Muscle of arm (tissue), 14 donors: ENCODE data around the gene FAM228B. TPM values are rescaled to one million over a fixed set of nuclear protein-coding genes. Genes with fewer than 3 reads are reported as not detected.
"Not testable (repeated sequence)": the region's sequence is repeated elsewhere in the genome, so short reads cannot be mapped to it uniquely, and the experiment has no call there.

Source experiments
- DNase-seq: peaks from one replicate; pipeline ENCODE4 v3.0.0-alpha.2; 2013
- long read RNA-seq, 11 donors: transcript quantifications; one replicate each; lab custom pipeline, GENCODE V29; 2026
- polyA plus RNA-seq, 12 donors: library from polyadenylated mRNA; unstranded; fragments of 120-200 nt; gene quantifications; one replicate each; pipeline ENCODE4 v1.2.1, GENCODE V29; 2013; ENCODE audit not compliant: insufficient read length in 12 of 12

FAM228B gene
- polyA plus RNA-seq, result 10 to 100 TPM in 10 of 12 donors, not detected in 2; 14.6 to 25.5 (median 19.2) TPM
- long read RNA-seq, donor 1, result 0 reads
- long read RNA-seq, donor 2, result 0 reads
- long read RNA-seq, donor 3, result 0 reads
- long read RNA-seq, donor 4, result 0 reads
- long read RNA-seq, donor 5, partial matches to known transcripts, result 0 of 2 reads
- long read RNA-seq, donor 5, other reads (novel, unspliced or antisense), result 0 of 2 reads
- long read RNA-seq, donor 6, partial matches to known transcripts, result 5 of 5 reads
- long read RNA-seq, donor 6, other reads (novel, unspliced or antisense), result 0 of 5 reads
- long read RNA-seq, donor 7, partial matches to known transcripts, result 8 of 8 reads
- long read RNA-seq, donor 7, other reads (novel, unspliced or antisense), result 0 of 8 reads
- long read RNA-seq, donor 8, partial matches to known transcripts, result 13 of 28 reads
- long read RNA-seq, donor 8, other reads (novel, unspliced or antisense), result 15 of 28 reads
- long read RNA-seq, donor 9, result 0 reads
- long read RNA-seq, donor 10, partial matches to known transcripts, result 6 of 13 reads
- long read RNA-seq, donor 10, other reads (novel, unspliced or antisense), result 7 of 13 reads
- long read RNA-seq, donor 11, result 0 reads

GRCh38 chr2:24123195-24123921, at the start of gene FAM228B, which contains the start of gene PFN4:
Gene FAM228B (plus strand): TSS chr2:24123469. CDS start chr2:24124362, 893 bp downstream.
Gene PFN4 (minus strand): TSS chr2:24123334. CDS start chr2:24122535, 799 bp downstream.
- peak; percentile 75 for DNase-seq

GRCh38 chr2:24073816-24074215, 49.5 kb upstream of the FAM228B start:
- no peak for DNase-seq

DNA sequence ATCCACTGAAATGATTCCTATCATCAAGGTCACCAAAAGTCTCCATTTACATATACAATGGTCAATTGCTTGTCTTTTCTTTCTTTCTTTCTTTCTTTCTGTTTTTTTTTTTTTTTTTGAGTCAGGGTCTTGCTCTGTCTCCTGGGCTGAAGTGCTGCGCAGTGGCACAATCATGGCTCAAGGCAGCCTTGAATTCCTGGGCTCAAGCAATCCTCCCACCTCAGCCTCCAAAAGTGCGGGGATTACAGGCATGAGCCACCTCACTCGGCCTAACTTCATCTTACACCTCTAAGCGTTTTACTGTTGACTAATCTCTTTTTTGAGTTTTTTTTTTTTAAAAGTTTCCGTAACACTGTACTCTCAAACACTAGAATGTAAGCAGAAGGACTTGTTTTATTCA, 48.0 kb upstream of the FAM228B start:
- no peak for DNase-seq

DNA sequence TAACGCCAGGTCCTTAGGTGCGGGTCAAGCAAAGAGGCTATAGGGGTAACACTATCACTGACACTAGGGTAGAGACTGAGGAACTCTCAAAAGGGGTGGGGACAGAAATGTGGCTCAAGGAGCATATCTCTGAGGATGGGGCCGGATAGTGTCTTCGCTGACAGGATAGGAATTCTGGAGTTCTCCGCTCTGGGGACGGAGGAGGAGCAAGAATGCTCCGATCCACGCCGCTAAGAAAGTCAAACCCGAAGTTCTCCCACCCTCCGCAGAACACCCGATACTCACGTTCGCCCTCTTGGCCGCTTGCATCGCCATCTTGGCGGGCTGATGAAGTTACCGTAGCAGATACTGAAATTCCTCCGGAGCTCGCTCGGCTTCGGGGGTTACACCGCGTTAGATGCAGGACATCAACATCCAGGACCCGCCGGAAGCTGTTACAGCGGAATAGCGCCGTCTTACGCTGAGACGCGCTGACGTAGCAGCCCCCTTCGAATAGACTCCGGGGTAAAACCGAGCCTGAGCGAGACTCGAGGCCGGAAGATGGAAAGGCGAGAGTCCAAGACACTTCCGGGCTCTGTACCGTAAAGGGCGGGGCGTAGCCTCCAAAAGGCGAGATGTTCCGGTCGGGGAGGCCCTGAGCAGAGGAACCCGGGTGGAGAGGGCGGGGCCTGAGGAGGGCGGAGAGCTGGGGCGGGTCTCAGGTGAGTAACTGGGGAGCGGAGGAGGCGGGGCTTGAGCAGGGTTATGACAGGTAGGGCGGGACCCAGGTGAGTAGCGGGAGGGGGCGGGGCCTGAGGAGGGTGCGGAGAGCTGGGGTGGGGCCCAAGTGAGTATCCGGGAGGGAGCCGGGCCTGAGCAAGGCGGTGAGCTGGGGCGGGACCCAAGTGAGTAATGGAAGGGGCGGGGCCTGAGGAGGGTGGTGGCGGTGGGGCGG, 47.1 kb upstream of the FAM228B start, which contains the start of gene SF3B6:
Gene SF3B6, minus strand, starts transcription at position 412 of the 934 bp plus-strand sequence. Its CDS starts 97 bp downstream, at position 315.
- DNase-seq, result peak; percentile 98

GRCh38 chr2:24076849-24077534, 46.3 kb upstream of the FAM228B start:
- DNase-seq, result peak; percentile 11

- DNase-seq, result peak; percentile 21
Measured at GRCh38 chr2:24077535-24077877, 45.8 kb upstream of the FAM228B start.

DNA sequence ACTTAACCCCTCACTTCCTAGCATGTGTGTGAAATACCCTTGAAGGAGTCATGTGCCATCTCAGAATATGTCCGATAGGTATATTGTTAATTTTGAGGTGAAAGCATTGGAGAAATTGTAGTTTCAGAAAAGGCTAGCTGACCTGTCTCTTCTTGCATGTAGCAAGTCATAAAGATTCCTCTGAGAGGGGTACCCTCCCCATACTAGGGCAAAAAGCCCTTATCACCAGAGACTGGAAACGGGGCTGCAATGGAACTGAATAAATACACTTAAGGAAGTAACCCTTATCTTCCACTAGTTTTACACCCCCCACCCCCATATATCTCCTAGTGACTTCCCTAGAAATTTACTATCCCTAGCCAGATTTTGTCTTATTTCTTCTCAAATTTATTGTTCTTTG, 45.4 kb upstream of the FAM228B start:
- DNase-seq, result no peak

DNA sequence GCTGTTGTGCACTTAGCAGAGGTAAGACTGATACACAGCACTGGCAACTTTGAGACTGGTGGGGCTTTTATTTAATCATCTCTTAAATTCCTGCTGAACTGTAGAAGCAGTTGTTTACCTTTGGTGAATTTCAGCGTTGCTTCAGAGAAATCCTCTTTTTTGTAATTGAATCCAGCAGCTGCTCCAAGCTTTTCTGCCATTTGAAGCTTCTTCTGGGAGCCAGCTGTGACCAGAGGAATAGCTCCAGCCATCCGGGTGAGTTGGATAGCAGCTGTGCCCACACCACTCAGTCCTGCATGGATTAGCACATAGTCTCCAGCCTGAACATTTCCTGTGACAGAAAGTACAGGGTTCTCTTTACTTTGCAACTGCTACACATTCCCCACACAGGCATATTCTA, 42.6 kb upstream of the FAM228B start:
- DNase-seq, result no peak

DNA sequence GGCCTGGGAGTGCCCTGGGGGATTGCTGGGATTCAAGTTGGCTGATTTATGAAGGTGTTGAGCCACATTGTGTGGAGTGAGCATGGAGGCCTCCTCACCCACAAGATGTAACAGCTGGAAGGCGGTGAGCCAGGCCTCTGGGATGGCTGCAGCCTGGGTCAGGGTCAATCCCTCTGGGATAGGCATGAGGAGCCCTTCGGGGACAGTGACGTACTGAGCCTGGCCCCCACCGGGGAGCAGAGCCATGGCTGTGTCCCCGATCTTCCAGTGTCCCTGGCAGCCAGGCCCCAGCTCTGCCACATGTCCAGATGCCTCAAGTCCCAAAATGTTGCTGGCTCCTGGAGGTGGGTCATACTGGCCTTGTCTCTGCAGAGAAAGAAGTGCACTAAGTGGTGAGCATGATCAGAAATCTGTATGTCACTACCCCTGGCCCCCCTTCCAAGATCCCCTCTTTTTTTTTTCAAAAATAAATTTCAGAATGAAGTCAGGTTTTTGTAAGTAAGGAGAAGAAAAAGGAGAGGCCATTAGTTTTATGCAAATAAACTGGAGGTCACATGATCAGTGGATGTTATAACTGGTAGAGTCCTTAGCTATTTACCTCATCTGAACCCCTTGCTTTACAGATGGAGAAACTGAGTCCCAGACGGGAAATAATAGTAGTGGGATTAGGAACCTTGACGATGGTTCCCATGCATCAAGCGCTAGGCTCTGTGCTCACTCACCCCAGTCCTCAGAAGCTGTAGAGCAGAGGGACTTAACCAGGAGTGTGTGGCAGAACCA, 40.3 kb upstream of the FAM228B start:
- DNase-seq, result no peak

GRCh38 chr2:24083567-24084385, 39.5 kb upstream of the FAM228B start:
- peak; percentile 81 for DNase-seq

- DNase-seq, result peak; percentile 92
Measured at GRCh38 chr2:24084386-24085199, 38.7 kb upstream of the FAM228B start, which contains the start of gene TP53I3. Gene TP53I3 (minus strand): TSS chr2:24084834. CDS start chr2:24084326, 508 bp downstream.

DNA sequence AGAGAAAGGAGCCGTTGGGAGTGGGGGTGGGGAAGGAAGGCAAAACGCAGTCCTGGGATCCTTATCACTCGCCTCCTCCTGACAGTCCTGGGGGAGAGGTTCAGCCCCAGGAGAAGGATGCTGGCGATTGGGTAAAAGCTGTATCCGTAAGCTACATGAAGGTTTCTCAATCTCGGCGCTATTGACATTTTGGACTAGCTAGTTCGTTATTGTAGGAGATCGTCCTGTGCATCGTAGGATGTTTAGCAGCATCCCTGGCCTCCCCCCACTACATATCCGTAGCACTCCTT, 38.1 kb upstream of the FAM228B start:
- DNase-seq, result no peak

DNA sequence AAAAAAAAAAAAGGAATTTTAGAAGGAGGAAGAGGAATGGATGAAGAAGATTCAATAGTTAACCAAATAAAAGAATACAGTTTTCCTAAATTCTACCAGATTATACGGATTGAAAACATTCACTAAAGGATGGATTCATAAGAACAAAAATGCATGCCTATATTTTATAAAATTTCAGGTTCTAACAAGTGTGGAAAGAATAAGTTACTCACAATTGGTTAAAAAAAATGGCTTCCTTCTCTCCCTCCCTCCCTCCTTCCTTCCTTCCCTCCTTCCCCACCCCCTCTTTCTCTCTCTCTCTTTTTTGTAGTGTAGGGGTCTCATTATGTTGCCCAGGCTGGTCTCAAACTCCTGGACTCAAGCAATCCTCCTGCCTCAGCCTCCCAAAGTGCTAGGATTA, 37.0 kb upstream of the FAM228B start:
- DNase-seq, result no peak

- no peak for DNase-seq
Measured at GRCh38 chr2:24087032-24087431, 36.2 kb upstream of the FAM228B start.

- DNase-seq, result no peak
Measured at GRCh38 chr2:24088821-24089359, 34.4 kb upstream of the FAM228B start.

- not testable (repeated sequence) for DNase-seq
Measured at GRCh38 chr2:24093270-24093669, 30.0 kb upstream of the FAM228B start.

GRCh38 chr2:24095171-24095677, 28.0 kb upstream of the FAM228B start:
- not testable (repeated sequence) for DNase-seq

- DNase-seq, result not testable (repeated sequence)
Measured at GRCh38 chr2:24100732-24101131, 22.5 kb upstream of the FAM228B start.
